ENCODE data around the gene ZFP36L2.

DNA sequence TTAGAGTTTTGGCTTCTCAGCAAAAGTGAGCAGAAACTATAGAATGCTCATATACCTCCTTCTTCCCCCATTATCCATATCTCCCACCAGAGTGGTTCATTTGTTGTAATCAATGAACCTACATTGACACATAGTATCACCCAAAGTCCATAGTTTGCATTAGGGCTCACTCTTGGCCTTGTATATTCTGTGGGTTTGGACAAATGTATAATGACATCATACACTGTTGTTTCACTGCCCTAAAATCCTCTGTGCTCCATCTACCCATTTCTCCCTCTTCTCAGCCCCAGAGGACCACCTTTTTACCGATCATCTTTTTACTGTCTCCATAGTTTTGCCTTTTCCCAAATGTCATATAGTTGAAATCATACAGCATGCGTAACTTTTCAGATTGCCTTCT lies 24.1 kb downstream of the ZFP36L2 start:
- TF ChIP-seq, protein P1, sequence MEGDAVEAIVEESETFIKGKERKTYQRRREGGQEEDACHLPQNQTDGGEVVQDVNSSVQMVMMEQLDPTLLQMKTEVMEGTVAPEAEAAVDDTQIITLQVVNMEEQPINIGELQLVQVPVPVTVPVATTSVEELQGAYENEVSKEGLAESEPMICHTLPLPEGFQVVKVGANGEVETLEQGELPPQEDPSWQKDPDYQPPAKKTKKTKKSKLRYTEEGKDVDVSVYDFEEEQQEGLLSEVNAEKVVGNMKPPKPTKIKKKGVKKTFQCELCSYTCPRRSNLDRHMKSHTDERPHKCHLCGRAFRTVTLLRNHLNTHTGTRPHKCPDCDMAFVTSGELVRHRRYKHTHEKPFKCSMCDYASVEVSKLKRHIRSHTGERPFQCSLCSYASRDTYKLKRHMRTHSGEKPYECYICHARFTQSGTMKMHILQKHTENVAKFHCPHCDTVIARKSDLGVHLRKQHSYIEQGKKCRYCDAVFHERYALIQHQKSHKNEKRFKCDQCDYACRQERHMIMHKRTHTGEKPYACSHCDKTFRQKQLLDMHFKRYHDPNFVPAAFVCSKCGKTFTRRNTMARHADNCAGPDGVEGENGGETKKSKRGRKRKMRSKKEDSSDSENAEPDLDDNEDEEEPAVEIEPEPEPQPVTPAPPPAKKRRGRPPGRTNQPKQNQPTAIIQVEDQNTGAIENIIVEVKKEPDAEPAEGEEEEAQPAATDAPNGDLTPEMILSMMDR (IDR thresholded peaks at IDR 0.05) = no peak
- TF ChIP-seq POLR2AphosphoS5 (IDR thresholded peaks at IDR 0.05) = no peak
- no peak for TF ChIP-seq POLR2A (IDR thresholded peaks at IDR 0.05)
